Activated T-cell treated with anti-CD3 and anti-CD28 coated beads for 4 hours (primary cell): ENCODE data around the gene INSYN2B.
"Not testable (repeated sequence)": the region's sequence is repeated elsewhere in the genome, so short reads cannot be mapped to it uniquely, and the experiment has no call there.

Source experiments
- DNase-seq: peaks from one replicate; pipeline ENCODE4 v3.0.0-alpha.2; 2020

The INSYN2B gene

GRCh38 chr5:169840405-169840804, 139.9 kb downstream of the INSYN2B start:
- DNase-seq, result no peak

GRCh38 chr5:169838688-169839087, 141.6 kb downstream of the INSYN2B start:
- DNase-seq, result no peak

- no peak for DNase-seq
Measured at GRCh38 chr5:169837686-169838085, 142.6 kb downstream of the INSYN2B start.

- no peak for DNase-seq
Measured at GRCh38 chr5:169836835-169837536, 143.3 kb downstream of the INSYN2B start.

- DNase-seq, result not testable (repeated sequence)
Measured at GRCh38 chr5:169834540-169834939, 145.8 kb downstream of the INSYN2B start.

- DNase-seq, result not testable (repeated sequence)
Measured at GRCh38 chr5:169833681-169834292, 146.5 kb downstream of the INSYN2B start.

GRCh38 chr5:169832845-169833244, 147.4 kb downstream of the INSYN2B start:
- DNase-seq, result no peak

GRCh38 chr5:169832304-169832703, 148.0 kb downstream of the INSYN2B start:
- no peak for DNase-seq

- no peak for DNase-seq
Measured at GRCh38 chr5:169831331-169831730, 149.0 kb downstream of the INSYN2B start.

- DNase-seq, result no peak
Measured at GRCh38 chr5:169828385-169828784, 151.9 kb downstream of the INSYN2B start.

- DNase-seq, result no peak
Measured at GRCh38 chr5:169827769-169828168, 152.5 kb downstream of the INSYN2B start.

- no peak for DNase-seq
Measured at GRCh38 chr5:169826618-169827017, 153.7 kb downstream of the INSYN2B start.

GRCh38 chr5:169817031-169817430, 163.3 kb downstream of the INSYN2B start:
- DNase-seq, result no peak

GRCh38 chr5:169814522-169814921, 165.8 kb downstream of the INSYN2B start:
- no peak for DNase-seq
